Dedifferentiated amniotic fluid mesenchymal stem cell (primary cell): ENCODE measurements around the gene EYA4.
"Not testable (repeated sequence)": the region's sequence is repeated elsewhere in the genome, so short reads cannot be mapped to it uniquely, and the experiment has no call there.

Experiments
- DNase-seq: peaks from one replicate; pipeline ENCODE4 v3.0.0-alpha.2; 2016; ENCODE audit errors: extremely low spot score

The EYA4 gene

DNA sequence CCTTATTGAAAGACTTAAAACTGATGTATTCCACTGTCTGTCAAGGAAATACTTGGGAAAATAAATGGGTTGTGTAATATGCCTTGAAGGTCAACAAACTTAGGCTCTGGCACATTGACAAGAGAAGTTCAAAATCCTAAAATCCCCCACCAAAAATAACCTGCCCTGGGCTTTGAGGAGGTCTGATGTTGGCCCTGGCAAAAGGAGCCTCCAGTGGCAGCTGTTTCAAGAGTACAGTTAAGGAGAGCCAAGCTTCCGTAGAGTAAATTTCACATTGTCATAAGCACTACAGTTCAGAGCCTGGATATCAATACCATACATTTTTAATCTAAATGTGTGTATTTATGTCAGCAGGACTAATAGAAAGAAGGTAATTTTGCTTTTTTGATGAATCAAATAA, 282.7 kb downstream of the EYA4 start:
- no peak for DNase-seq

DNA sequence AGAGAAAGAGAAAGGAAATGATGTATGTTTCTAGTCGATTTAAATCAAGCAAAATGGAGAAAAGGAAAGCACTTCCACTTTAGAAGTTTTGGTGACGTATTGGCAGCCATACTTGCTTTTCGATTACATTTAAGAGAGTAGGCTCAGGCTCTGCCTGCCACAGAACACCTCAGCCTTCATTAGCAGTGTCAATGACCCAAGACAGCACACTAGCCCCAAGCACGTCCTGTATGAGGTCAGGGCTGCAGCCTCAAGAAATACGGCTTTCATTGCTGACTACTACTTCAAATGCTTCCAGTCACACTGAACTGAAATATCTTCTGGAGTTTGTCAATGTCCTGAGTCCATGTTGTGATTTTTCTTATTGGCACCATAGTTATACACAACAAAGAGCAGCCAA, 285.3 kb downstream of the EYA4 start:
- no peak for DNase-seq

DNA sequence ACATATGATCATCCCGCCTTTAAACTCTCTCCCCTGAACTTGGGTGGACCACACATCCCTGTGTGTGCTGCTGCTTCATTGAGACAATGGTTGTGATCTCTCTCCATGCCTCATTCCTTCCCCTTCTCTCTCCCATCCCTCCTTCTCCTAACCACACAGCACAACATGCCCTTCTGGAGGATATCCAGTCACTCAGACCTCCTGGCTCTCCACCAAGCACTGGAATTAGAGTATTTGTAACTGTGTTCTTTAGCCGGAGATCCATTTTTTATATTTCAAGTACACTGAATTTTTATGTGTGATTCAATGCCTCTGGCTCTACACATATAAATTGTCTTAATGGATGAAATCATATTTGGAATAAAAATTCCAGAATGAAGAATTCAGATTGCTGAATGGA, 287.4 kb downstream of the EYA4 start:
- DNase-seq: no peak

DNA sequence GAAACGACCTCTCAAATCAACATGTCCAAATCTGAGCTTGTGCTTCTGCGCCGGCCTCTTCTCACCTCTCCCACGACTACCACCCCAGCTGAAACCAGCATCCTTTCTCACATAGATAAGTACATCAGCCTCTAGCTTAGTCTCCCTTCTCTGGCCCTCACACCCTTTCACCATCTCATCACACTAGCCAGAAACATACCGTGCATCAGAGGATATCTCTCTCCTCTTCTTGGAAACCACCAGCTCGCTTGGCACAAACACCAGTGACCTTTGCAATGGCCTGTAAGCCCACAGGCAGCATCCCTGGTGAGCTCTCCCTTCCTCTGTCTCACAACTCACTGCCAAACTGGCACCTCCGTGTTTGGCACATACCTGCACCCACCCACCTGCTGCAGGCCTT, 291.8 kb downstream of the EYA4 start:
- DNase-seq: no peak

DNA sequence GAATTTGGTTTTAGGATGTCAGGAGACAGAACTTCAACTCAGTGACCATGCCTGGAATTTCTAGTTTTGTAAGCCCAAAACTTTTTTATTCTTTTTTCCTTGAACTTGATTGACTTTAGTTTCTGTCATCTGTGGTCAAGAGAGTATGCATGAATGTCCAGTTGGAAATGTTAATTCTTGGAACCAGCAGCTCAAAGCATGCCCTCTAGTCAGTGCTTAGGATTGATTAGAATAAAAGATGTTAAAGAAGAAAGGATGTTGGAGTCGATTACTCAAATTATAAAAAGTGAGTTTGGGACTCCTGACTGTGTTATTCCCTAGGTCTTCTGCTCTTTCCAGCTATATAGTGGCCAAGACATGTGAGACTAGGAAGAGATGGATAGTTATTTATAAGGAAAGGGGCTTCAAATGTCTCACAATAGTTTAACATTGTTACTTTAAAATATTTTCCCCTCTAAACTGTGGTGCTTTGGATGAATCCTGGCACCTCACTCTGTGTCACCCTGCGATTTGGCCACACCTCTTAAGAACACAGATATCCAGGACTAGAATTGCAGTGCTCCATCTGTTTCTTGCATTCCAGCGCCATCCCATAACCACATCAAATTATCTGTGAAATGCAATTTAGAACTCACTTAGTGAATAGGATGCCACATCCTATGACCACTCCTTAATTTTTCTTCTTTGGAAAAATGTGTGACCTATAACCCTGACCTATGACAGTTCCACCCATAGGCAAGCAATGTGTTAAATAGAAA, 298.5 kb downstream of the EYA4 start:
- no peak for DNase-seq

DNA sequence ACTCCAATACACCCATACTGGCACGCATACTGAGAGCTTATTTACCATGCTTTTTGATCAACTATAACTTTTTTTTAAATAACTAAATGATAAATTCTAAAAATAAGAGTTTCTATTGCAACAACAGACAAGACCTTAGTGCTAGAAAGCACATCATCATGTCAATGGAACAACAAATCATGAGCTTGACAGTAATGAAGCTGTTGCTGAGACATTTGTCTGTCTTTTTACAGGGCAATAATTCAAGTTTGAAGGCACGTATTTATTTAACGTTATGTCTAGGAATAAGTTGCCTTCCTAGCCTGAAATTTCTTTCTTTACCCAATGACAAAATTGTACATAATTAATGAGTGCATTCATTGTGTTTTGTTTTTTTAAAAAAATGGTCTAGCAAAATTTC, 299.2 kb downstream of the EYA4 start:
- DNase-seq: no peak

DNA sequence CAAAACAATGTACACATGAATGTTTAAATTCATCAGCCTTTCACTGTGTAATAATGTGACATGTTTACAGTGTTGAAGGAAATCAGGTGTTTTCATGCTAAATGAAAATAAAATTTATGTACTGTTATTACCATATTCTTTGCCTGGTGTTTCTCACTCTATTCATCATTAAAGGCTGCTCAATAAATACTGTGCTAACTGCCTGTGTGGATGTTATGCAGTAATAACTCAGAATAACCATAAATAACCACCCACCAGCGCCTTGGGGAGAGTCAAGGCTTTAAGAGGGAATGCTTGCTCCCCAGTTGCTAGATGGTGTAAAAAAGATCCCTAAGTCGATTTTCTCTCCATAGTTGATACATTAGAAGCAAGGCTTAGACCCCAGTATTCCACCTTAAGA, 299.9 kb downstream of the EYA4 start:
- DNase-seq: no peak

DNA sequence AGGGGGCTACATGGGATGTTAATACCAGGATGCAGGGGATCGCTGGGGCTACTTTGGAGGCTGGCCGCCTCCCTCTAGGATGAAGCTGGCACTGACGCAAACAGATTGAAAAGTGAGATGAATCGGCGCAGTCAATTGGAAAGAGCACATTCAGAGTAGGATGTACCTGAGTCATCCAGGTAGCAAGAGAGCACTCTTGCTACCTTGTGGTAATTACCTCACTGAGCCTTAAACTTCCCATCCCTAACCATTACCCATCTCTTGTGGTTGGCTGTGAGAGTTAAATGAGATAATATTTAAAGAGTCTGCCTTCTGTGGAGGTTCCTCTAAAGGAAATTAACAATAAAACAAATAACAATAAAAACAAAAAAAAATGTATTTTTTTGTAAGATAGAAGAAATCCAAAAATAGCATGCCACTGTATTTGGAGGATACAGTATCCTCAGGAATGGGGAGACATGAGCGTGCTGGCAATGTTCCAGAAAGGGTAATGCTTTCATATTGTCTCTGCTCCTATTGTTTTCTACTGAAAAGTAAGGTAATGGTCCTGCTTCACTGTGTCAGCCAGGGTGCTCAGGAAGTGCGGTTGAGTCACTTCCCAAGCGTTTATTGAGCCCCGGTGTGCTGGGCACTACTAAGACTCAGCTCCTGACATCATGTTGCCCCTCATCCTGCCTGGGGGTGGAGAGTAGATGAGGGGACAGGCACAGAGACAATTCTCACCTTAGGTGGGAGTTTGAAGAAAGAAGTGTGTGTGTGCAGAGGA, 301.1 kb downstream of the EYA4 start:
- no peak for DNase-seq

DNA sequence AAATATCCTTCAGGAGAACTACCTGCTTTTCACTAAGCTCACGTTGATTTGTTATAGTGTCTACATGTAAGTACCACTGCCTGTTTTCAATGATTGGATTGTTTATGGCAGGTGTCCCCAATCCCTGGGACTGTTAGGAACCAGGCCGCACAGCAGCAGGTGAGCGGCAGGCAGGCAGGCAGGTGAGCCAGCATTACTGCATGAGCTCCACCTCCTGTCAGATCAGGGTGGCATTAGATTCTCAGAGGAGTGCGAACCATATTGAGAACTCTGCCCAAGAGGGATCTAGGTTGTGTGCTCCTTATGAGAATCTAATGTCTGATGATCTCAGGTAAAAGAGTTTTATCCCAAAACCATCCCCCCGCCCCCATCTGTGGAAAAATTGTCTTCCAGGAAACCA, 303.3 kb downstream of the EYA4 start:
- no peak for DNase-seq

DNA sequence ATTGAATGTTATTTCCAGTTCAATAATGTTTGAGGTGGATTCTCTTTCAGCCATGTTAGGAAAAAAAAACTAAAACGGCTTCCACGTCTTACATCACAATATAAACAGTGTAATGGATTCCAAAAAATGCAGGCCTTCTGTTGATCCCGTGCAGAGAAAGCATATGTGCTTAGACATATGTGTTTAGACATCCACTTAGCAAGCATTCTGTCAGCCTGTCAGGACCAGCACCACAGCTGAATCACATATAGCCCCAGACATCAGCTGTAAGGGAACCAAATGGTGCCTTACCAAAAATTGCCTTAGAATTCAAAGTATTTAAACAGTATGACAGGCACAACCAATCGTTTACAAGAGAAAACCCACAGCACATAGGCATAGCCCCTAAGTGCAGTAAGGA, 304.9 kb downstream of the EYA4 start:
- DNase-seq: peak; percentile 41

DNA sequence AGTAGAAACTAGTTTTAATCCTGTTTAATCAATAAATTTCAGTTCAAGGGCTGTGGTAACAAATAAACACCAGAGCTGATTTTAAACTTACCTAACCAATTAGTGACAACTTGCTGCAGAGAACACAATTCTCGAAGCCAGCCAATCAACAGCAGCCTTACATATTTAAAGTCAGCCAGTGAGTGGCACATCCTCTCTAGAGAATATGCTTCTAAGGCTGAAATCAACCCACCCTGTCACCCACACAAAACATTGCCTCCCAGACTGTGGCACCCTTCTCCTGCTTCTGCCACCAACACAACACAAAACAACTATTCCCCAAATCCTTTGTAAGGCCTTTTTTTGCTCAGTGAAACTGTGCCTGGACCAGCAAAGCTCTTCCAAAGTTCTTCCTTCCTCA, 306.0 kb downstream of the EYA4 start:
- no peak for DNase-seq

DNA sequence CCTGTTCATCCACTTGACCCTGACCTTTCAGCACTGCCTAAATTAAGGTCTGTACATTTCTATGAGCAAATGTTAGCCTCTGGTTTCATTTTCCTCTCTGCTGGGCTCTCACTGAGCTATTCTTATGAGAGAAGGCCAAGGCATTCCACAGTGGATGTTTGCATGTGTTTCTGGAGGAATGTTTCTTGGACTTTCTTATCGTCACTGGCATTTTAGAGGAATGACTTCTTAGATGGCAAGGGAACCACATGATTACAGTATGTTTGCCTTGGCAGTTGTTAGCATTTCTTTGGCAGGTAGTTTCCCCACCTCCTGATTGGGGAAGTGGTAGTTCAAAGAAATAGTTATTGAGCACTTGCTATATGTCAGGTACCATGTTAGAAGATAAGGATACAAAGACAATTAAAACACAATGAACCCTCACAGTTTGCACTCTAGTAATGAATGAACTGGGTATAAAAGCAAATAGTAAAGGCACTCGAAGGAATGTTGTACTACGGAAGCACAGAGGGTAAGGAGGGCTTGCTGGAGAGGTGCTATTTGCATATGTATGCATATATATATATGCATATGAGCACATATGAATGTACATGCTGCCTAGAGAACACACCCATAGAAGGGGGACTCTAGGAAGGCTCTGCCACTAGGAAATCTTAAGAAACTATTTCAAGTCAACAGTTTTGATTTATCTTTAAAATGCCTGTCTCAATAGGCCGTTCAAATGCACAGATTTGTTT, 307.4 kb downstream of the EYA4 start:
- DNase-seq: peak; percentile 86

DNA sequence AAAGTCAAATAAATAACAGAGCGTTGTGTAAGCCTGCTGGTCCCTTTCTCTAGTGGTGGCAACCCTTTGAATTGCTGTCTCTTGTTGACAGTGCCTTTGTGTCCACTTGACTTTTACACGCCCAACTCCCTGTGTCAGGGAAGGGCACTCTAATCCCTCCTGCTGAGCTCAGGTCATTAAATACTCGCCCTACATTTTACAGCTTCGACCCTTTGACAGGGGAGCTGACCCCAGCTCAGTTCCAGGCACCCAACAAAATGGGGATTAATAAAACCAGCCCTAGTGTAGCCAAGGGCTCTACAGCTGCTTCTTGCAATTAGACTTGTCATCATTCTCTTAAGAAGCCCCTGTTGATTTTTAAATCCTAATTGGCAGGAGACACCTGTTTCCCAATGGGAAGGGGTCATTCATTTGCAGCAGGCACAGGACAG, 308.2 kb downstream of the EYA4 start:
- DNase-seq: no peak

DNA sequence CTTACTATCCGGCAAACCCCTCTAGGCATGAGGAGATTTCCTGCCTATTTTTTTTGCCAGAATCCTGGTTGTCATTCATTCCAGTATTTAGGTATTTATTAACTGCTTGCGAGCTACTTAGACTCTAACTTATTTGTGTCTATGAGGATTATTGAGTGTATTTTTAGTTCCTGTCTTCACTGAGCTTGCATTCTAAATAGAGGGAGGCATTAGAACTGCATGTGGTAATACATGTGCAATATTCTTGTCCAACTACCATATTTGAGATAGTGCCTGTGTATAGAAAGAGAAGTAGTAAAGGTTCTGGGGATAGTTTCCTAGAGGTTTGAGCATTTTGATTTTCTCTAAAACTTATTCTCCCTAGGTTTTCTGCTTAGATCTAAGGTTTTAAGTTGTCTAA, 308.9 kb downstream of the EYA4 start:
- DNase-seq: no peak

DNA sequence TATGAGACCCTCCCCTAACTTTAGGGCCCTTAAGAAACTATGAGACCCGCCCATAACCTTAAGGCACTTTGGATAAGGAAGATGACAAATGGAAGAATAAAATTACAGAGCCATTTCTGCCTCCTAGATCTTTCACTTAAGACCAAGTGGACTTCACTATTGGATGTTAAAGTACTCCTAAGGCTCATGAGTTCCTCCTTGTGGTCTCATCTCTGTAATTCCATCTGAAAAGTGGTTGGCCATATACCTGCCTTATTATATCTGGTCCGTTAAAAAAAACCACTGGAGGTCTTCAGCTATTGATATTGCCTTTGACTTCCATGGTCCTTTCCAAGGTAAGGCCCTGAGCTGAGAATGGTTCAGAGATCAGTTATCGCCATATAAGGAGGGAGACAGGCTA, 310.3 kb downstream of the EYA4 start:
- DNase-seq: no peak

DNA sequence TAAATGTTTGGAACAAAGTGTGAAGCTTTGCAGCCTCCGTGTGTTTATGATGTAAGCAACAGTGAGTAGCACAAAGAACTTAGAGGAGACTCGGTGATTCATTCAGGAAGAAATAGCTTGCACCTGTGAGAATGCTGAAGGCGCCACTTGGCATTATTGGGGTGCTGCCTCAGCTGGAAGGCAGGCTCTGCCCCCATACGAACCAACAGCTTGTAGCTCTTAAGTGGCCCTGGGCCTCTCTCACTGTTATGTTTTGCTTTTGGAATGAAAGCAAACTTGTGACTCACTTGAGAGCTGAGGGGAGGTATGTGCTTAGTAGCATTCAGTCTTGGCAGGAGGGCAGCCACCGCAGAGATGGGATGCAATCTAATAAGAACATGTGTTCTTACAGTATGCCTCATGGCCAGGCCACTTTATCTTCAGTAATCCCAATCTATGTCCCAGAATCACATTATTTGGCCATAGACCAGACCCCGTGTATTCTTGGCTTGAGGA, 310.7 kb downstream of the EYA4 start:
- DNase-seq: peak; percentile 96

DNA sequence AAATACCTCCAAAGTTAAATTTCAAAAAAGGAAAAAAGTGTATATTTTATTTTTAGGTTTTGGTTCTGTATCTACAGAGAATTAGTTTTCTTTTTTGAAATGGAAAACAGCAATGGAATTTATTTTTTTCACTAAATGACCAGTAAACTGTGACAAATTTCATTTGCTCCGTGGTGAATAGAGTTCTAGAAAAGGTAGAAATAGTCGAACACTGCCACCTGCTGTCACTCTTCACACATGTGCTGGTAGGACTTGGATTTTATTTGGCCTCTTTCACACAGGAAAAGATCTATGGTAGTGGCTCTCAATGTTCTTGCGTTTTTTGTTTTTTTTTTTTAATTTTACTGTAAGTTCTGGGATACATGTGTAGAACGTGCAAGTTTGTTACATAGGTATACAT, 312.5 kb downstream of the EYA4 start:
- peak; percentile 84 for DNase-seq

DNA sequence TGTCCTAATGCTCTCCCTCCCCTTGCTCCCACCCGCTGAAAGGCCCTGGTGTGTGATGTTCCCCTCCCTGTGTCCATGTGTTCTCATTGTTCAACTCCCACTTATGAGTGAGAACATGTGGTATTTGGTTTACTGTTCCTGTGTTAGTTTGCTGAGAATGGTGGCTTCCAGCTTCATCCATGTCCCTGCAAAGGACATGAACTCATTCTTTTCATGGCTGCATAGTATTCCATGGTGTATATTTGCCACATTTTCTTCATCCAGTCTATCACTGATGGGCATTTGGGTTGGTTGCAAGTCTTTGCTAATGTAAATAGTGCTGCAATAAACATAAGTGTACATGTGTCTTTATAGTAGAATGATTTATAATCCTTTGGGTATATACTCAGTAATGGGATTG, 313.0 kb downstream of the EYA4 start:
- DNase-seq: not testable (repeated sequence)

DNA sequence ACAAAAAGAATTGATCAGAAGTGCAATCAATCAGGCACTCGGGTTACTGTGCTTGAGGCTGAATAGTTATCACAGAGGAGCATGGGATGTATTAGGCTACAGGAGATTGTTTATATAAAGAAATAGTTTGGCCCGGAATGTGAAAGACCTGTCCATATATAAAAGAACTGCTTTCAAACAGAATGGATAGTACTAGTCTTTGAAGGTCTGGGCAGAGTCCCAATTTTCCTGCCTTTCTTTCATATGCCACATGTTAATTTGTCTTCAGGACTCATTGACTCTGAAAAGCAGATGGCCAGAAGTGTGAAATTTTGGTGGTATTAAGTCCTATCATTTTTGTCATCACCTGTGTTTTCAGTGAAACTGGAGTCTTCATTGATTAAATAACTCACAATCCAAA, 314.5 kb downstream of the EYA4 start:
- DNase-seq: no peak

DNA sequence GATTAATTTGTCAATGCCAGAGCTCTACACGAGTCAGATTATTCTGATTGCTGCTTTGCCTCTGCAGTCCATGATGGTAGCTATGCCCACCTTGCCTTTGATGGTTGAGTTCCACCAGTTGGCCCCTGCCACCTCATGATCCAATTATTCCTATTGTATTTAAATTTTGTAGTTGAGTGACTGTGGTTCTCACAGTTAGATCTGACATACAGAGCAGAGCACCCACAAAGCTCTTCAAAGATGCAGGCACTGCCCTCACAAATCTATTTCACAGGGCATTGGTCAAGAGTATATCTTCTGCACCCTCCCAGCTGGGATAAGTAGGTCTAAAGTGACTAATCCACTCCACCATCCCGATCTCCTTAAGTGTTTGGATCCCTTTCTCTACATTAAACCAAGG, 318.8 kb downstream of the EYA4 start:
- no peak for DNase-seq

DNA sequence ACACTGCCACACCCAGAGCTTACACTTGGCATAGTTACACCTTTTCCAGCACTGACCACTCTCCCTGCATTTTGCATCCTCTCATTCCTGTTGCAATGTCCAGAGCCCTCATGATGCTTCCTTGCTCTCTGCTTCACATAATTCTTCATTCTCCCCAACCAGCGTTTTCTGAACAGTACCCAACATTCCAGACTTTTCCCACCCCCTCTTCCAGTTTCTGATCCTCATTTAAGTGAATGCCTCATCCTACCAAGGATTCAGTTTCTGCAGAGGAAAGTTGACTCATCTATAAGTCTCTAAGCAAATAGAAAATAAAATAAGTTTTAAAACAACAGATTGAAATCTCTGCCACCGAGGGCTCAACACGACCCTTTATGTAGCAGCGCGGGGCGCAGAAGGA, 326.5 kb downstream of the EYA4 start:
- DNase-seq: peak; percentile 58
